HG02884 (cell line): Measurements from ENCODE around the gene LRRC27.

ENCODE experiments used
- ATAC-seq: cut with Tn5 transposase; IDR thresholded peaks from one replicate; pipeline ENCODE4 v1.9.1; 2021; ENCODE audit warnings: mild to moderate bottlenecking, moderate library complexity; ENCODE audit not compliant: unreplicated experiment

The LRRC27 gene

GRCh38 chr10:132410056-132410778 is 78.2 kb downstream of the LRRC27 start:
- no peak for ATAC-seq

GRCh38 chr10:132410779-132411532 is 79.0 kb downstream of the LRRC27 start:
- ATAC-seq: no peak

GRCh38 chr10:132411561-132412253 is 79.7 kb downstream of the LRRC27 start:
- ATAC-seq: no peak

GRCh38 chr10:132412316-132413192 is 80.6 kb downstream of the LRRC27 start:
- no peak for ATAC-seq

- ATAC-seq: no peak
Measured at GRCh38 chr10:132413226-132414205, 81.5 kb downstream of the LRRC27 start.

- no peak for ATAC-seq
Measured at GRCh38 chr10:132414402-132415016, 82.5 kb downstream of the LRRC27 start.

GRCh38 chr10:132415255-132415654 is 83.3 kb downstream of the LRRC27 start:
- ATAC-seq: no peak

- ATAC-seq: no peak
Measured at GRCh38 chr10:132415956-132416355, 84.0 kb downstream of the LRRC27 start.

- no peak for ATAC-seq
Measured at GRCh38 chr10:132416566-132417256, 84.7 kb downstream of the LRRC27 start.

- no peak for ATAC-seq
Measured at GRCh38 chr10:132417257-132417910, 85.4 kb downstream of the LRRC27 start.

GRCh38 chr10:132417957-132418441 is 86.0 kb downstream of the LRRC27 start:
- ATAC-seq: no peak

GRCh38 chr10:132418527-132419416 is 86.8 kb downstream of the LRRC27 start:
- no peak for ATAC-seq

- no peak for ATAC-seq
Measured at GRCh38 chr10:132419538-132420468, 87.8 kb downstream of the LRRC27 start.

GRCh38 chr10:132420469-132420980 is 88.5 kb downstream of the LRRC27 start:
- no peak for ATAC-seq

- ATAC-seq: no peak
Measured at GRCh38 chr10:132420981-132421846, 89.2 kb downstream of the LRRC27 start.
